ENCODE measurements around the gene PIAS4. TPM values are rescaled to one million over a fixed set of nuclear protein-coding genes. Genes with fewer than 3 reads are reported as not detected.

Gene PIAS4
- total and polyA plus RNA-seq, 2 donors (not counting 3 experiments of a cell fraction or from before 2014, with no cell fraction given), result 26.2 to 46.2 TPM

DNA sequence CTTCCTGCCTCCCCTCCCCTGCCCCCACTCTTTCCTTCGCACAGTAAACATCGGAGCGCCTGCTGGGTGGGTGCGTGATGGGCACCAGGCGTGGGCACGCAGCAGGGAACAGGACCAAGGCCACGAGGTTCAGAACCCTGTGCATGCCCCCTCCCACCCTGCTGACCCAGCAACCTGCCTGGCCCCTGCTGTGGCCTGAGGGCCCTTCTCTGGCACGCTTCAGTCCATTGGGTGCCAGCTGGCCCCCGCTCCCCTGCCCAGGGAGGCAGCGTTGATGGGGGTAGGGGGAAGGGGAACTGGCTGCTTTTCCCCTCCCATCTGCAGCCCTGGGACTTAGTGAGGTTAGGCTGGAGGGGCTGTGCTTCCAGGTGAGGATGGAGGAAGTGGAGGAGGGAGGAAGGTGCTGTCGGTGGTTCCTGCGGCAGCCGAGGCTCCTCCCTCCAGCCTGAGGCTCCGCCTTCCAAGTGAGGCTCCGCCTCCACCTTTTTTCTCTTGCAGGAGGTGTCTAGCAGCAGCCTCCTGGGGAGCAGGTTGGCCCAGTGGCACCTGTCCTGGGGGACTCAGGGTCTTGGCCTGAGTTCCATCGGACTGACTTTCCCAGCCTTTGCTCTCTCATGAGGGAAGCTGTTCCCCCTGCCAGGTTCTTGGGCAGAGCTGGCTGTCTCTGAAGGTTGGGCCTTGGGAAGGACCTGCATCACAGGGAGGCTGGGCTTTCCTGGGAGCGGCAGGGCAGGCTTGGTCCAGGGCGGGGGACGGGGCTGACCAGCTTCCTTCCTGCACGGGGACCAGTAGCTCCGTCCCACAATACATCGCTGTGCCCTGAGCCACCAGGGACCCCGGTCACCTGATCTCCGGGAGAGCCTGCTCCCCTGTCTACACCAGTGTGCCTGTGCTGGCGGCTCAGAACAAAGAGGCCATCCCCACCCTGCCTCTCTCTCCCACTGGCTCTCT is 7.3 kb downstream of the PIAS4 start:
- H3K36me3 ChIP-seq (ENCODE audit: control insufficient read depth in 2 of 2, extremely low read depth in 1 of 2, insufficient read depth in 2 of 2, low read length in 2 of 2), result peaks cover 2 to 46% of the 10 kb centered on the region in 2 experiments
- no TSS peak for BruUV-seq (replicated peaks)
- intact Hi-C loops (cut with micrococcal nuclease) (no loop called here), dilution Hi-C loops (cut with MboI; ENCODE audit: extremely low pct_ligation_motif_present, low sequenced_read_pairs) (no loop called here)
- H3K27me3 ChIP-seq (ENCODE audit: control insufficient read depth in 2 of 2, insufficient read depth in 2 of 2, low read length in 2 of 2), result no peaks in the 10 kb centered on the region
- no peaks in the 10 kb centered on the region for H3K4me1 ChIP-seq (ENCODE audit: control insufficient read depth, extremely low read depth, insufficient read depth, low read length)
- no peaks in the 10 kb centered on the region for H3K9me1 ChIP-seq (replicated peaks; ENCODE audit: control insufficient read depth, extremely low read depth, insufficient read depth, low read length)
- ChIA-PET POLR2A (interaction anchor here (0.6 kb wide), 1 partner anchor 51 kb away, joined by 5 read pairs; no protein-coding TSS in a partner anchor), CTCF (interaction anchor here (0.6 kb wide), 1 partner anchor 212 kb away, joined by 3 read pairs; no protein-coding TSS in a partner anchor)
- peaks cover 32% of the 10 kb centered on the region for H3K79me2 ChIP-seq (ENCODE audit: control insufficient read depth, insufficient read depth, low read length)
- H3K27ac ChIP-seq (ENCODE audit: insufficient read depth, low read depth, low read length), result no peak overlapping the region
- H3K4me2 ChIP-seq (ENCODE audit: insufficient read depth, low read length), result no peak overlapping the region
- H3K9ac ChIP-seq (replicated peaks; ENCODE audit: extremely low read depth, insufficient read depth, low read length), result no peak overlapping the region
- no peaks in the 10 kb centered on the region for H3K9me3 ChIP-seq (replicated peaks; ENCODE audit: control insufficient read depth, insufficient read depth, low read length)
- no peaks in the 10 kb centered on the region for H4K20me1 ChIP-seq (replicated peaks; ENCODE audit: control insufficient read depth, extremely low read depth, insufficient read depth, low read length)
- FAIRE-seq (peak; percentile 37), DNase-seq (ENCODE audit: low read depth, low spot score) (no peak)
- no peak overlapping the region for H2AFZ ChIP-seq (ENCODE audit: low read depth, low read length)
- TF ChIP-seq MYC (IDR thresholded peaks at IDR 0.05; ENCODE audit: low read depth, low read length) (no peak), EZH2 (IDR thresholded peaks at IDR 0.05; ENCODE audit: borderline replicate concordance, low read depth, low read length, severe bottlenecking) (no peak), POLR2A (IDR thresholded peaks at IDR 0.05; ENCODE audit: low read depth, low read length) (no peak), JUN (IDR thresholded peaks at IDR 0.05; ENCODE audit: borderline replicate concordance, insufficient read depth, insufficient read length, low read depth) (no peak), POLR2AphosphoS5 (IDR thresholded peaks at IDR 0.05; ENCODE audit: insufficient read depth, low read depth, low read length) (no peak), FOS (IDR thresholded peaks at IDR 0.05; ENCODE audit: borderline replicate concordance, insufficient read depth, low read length) (no peak), GATA2 (IDR thresholded peaks at IDR 0.05; ENCODE audit: insufficient read depth, insufficient read length, low read depth, low read length) (no peak)
- TF ChIP-seq, protein P1, sequence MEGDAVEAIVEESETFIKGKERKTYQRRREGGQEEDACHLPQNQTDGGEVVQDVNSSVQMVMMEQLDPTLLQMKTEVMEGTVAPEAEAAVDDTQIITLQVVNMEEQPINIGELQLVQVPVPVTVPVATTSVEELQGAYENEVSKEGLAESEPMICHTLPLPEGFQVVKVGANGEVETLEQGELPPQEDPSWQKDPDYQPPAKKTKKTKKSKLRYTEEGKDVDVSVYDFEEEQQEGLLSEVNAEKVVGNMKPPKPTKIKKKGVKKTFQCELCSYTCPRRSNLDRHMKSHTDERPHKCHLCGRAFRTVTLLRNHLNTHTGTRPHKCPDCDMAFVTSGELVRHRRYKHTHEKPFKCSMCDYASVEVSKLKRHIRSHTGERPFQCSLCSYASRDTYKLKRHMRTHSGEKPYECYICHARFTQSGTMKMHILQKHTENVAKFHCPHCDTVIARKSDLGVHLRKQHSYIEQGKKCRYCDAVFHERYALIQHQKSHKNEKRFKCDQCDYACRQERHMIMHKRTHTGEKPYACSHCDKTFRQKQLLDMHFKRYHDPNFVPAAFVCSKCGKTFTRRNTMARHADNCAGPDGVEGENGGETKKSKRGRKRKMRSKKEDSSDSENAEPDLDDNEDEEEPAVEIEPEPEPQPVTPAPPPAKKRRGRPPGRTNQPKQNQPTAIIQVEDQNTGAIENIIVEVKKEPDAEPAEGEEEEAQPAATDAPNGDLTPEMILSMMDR (IDR thresholded peaks at IDR 0.05; ENCODE audit: extremely low read depth in 1 of 2, insufficient read depth in 1 of 2, low read depth in 1 of 2, low read length in 2 of 2), result no peak
- TF ChIP-seq, protein P2, sequence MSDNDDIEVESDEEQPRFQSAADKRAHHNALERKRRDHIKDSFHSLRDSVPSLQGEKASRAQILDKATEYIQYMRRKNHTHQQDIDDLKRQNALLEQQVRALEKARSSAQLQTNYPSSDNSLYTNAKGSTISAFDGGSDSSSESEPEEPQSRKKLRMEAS (IDR thresholded peaks at IDR 0.05; ENCODE audit: insufficient read depth, insufficient read length), result no peak
- H3K4me3 ChIP-seq (replicated peaks in 1 of 3; ENCODE audit: insufficient read depth in 1 of 3, low read depth in 1 of 3, low read length in 3 of 3), result no peak overlapping the region
